Measurements from ENCODE around the gene LGI2. TPM values are rescaled to one million over a fixed set of nuclear protein-coding genes. Genes with fewer than 3 reads are reported as not detected.

LGI2 gene
- total RNA-seq, 1 experiment from 2014 or later = 12.2 TPM

DNA sequence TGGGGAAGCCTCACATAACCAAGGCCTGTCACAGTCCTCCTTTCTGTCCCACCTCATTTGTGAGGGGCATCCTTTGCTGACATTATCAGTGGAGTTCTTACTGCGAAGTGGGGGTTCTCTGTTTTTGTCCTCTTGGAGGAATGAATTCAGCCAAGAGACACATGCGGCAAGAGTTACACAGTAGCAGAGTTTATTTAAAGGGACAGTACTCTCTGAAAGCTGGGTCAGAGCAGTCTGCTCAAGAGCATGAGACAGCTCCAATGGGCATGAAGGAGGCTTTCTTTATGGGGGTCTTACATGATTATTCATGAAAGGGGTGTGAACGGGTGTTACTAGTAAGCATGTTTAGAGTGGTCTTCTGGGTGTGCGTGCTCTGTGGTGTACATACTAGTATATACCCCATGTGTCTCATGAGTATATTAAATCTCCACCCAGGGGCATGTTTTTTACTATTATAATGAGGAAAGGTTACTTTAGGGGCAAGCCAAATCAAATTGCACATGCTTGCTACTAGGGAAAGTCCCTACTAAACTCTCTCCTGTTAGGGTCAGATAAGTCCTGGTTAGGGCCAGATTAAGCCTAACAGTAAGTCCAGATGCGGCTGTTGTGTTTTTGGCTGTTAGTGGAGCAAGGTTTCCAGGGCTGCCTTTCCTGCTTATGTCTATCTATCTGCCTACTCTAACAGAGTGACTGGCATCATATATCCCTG is 19.8 kb upstream of the LGI2 start (continued):
- TF ChIP-seq MYBL2 (CRISPR knock-in tag; IDR thresholded peaks at IDR 0.05) (no peak), ZNF423 (CRISPR knock-in tag; IDR thresholded peaks at IDR 0.05) (no peak), CREB1 (CRISPR knock-in tag; IDR thresholded peaks at IDR 0.05) (no peak), HMGA2 (CRISPR knock-in tag; IDR thresholded peaks at IDR 0.05) (no peak), CBFB (CRISPR knock-in tag; IDR thresholded peaks at IDR 0.05; ENCODE audit: low read depth) (no peak), TP53 (CRISPR knock-in tag; IDR thresholded peaks at IDR 0.05) (no peak), NR2C2 (CRISPR knock-in tag; IDR thresholded peaks at IDR 0.05) (no peak), JUN (CRISPR knock-in tag; IDR thresholded peaks at IDR 0.05) (no peak), NFATC4 (CRISPR knock-in tag; IDR thresholded peaks at IDR 0.05) (no peak), TEAD4 (CRISPR knock-in tag; IDR thresholded peaks at IDR 0.05) (no peak), NFYB (CRISPR knock-in tag; conservative IDR thresholded peaks at IDR 0.05; ENCODE audit: low read depth) (no peak)
- TF ChIP-seq, protein P1, sequence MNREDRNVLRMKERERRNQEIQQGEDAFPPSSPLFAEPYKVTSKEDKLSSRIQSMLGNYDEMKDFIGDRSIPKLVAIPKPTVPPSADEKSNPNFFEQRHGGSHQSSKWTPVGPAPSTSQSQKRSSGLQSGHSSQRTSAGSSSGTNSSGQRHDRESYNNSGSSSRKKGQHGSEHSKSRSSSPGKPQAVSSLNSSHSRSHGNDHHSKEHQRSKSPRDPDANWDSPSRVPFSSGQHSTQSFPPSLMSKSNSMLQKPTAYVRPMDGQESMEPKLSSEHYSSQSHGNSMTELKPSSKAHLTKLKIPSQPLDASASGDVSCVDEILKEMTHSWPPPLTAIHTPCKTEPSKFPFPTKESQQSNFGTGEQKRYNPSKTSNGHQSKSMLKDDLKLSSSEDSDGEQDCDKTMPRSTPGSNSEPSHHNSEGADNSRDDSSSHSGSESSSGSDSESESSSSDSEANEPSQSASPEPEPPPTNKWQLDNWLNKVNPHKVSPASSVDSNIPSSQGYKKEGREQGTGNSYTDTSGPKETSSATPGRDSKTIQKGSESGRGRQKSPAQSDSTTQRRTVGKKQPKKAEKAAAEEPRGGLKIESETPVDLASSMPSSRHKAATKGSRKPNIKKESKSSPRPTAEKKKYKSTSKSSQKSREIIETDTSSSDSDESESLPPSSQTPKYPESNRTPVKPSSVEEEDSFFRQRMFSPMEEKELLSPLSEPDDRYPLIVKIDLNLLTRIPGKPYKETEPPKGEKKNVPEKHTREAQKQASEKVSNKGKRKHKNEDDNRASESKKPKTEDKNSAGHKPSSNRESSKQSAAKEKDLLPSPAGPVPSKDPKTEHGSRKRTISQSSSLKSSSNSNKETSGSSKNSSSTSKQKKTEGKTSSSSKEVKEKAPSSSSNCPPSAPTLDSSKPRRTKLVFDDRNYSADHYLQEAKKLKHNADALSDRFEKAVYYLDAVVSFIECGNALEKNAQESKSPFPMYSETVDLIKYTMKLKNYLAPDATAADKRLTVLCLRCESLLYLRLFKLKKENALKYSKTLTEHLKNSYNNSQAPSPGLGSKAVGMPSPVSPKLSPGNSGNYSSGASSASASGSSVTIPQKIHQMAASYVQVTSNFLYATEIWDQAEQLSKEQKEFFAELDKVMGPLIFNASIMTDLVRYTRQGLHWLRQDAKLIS (CRISPR knock-in tag; IDR thresholded peaks at IDR 0.05; ENCODE audit: borderline replicate concordance) = no peak
- TF ChIP-seq, protein P2, sequence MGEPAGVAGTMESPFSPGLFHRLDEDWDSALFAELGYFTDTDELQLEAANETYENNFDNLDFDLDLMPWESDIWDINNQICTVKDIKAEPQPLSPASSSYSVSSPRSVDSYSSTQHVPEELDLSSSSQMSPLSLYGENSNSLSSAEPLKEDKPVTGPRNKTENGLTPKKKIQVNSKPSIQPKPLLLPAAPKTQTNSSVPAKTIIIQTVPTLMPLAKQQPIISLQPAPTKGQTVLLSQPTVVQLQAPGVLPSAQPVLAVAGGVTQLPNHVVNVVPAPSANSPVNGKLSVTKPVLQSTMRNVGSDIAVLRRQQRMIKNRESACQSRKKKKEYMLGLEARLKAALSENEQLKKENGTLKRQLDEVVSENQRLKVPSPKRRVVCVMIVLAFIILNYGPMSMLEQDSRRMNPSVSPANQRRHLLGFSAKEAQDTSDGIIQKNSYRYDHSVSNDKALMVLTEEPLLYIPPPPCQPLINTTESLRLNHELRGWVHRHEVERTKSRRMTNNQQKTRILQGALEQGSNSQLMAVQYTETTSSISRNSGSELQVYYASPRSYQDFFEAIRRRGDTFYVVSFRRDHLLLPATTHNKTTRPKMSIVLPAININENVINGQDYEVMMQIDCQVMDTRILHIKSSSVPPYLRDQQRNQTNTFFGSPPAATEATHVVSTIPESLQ (CRISPR knock-in tag; IDR thresholded peaks at IDR 0.05) = no peak
- TF ChIP-seq, protein P3, sequence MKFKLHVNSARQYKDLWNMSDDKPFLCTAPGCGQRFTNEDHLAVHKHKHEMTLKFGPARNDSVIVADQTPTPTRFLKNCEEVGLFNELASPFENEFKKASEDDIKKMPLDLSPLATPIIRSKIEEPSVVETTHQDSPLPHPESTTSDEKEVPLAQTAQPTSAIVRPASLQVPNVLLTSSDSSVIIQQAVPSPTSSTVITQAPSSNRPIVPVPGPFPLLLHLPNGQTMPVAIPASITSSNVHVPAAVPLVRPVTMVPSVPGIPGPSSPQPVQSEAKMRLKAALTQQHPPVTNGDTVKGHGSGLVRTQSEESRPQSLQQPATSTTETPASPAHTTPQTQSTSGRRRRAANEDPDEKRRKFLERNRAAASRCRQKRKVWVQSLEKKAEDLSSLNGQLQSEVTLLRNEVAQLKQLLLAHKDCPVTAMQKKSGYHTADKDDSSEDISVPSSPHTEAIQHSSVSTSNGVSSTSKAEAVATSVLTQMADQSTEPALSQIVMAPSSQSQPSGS (CRISPR knock-in tag; IDR thresholded peaks at IDR 0.05; ENCODE audit: borderline replicate concordance, low read depth) = no peak

DNA sequence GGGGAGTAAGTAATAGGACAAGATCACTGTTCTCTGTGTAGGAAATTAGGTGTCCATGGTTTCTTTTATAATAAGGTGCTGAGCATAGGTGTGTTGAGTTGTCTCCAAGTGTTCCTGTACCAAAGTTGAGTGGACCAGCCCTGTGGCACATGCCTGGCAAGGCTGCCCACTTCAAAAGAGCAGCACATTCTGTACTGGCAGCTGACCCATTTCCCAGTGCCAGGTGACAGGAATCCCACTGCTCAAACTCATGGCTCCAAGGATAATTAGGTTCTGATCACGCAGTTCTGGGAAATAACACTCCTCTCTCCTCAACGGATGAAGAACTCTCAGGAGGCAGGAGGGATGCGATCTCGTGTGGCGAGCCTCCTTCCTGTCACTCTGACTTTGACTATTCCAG is 12.8 kb upstream of the LGI2 start:
- ATAC-seq = no peak
- TF ChIP-seq, protein P4, sequence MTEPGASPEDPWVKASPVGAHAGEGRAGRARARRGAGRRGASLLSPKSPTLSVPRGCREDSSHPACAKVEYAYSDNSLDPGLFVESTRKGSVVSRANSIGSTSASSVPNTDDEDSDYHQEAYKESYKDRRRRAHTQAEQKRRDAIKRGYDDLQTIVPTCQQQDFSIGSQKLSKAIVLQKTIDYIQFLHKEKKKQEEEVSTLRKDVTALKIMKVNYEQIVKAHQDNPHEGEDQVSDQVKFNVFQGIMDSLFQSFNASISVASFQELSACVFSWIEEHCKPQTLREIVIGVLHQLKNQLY (CRISPR knock-in tag; IDR thresholded peaks at IDR 0.05) = no peak
- TF ChIP-seq CREB1 (CRISPR knock-in tag; IDR thresholded peaks at IDR 0.05) (no peak), TP53 (CRISPR knock-in tag; IDR thresholded peaks at IDR 0.05) (no peak), RELA (CRISPR knock-in tag; IDR thresholded peaks at IDR 0.05; ENCODE audit: borderline replicate concordance) (no peak), RORB (CRISPR knock-in tag; IDR thresholded peaks at IDR 0.05) (no peak), OVOL2 (CRISPR knock-in tag; IDR thresholded peaks at IDR 0.05; ENCODE audit: borderline replicate concordance) (no peak)
- TF ChIP-seq, protein P5, sequence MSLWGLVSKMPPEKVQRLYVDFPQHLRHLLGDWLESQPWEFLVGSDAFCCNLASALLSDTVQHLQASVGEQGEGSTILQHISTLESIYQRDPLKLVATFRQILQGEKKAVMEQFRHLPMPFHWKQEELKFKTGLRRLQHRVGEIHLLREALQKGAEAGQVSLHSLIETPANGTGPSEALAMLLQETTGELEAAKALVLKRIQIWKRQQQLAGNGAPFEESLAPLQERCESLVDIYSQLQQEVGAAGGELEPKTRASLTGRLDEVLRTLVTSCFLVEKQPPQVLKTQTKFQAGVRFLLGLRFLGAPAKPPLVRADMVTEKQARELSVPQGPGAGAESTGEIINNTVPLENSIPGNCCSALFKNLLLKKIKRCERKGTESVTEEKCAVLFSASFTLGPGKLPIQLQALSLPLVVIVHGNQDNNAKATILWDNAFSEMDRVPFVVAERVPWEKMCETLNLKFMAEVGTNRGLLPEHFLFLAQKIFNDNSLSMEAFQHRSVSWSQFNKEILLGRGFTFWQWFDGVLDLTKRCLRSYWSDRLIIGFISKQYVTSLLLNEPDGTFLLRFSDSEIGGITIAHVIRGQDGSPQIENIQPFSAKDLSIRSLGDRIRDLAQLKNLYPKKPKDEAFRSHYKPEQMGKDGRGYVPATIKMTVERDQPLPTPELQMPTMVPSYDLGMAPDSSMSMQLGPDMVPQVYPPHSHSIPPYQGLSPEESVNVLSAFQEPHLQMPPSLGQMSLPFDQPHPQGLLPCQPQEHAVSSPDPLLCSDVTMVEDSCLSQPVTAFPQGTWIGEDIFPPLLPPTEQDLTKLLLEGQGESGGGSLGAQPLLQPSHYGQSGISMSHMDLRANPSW (CRISPR knock-in tag; conservative IDR thresholded peaks at IDR 0.05; ENCODE audit: low read depth) = no peak
- TF ChIP-seq, protein P6, sequence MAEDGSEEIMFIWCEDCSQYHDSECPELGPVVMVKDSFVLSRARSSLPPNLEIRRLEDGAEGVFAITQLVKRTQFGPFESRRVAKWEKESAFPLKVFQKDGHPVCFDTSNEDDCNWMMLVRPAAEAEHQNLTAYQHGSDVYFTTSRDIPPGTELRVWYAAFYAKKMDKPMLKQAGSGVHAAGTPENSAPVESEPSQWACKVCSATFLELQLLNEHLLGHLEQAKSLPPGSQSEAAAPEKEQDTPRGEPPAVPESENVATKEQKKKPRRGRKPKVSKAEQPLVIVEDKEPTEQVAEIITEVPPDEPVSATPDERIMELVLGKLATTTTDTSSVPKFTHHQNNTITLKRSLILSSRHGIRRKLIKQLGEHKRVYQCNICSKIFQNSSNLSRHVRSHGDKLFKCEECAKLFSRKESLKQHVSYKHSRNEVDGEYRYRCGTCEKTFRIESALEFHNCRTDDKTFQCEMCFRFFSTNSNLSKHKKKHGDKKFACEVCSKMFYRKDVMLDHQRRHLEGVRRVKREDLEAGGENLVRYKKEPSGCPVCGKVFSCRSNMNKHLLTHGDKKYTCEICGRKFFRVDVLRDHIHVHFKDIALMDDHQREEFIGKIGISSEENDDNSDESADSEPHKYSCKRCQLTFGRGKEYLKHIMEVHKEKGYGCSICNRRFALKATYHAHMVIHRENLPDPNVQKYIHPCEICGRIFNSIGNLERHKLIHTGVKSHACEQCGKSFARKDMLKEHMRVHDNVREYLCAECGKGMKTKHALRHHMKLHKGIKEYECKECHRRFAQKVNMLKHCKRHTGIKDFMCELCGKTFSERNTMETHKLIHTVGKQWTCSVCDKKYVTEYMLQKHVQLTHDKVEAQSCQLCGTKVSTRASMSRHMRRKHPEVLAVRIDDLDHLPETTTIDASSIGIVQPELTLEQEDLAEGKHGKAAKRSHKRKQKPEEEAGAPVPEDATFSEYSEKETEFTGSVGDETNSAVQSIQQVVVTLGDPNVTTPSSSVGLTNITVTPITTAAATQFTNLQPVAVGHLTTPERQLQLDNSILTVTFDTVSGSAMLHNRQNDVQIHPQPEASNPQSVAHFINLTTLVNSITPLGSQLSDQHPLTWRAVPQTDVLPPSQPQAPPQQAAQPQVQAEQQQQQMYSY (CRISPR knock-in tag; IDR thresholded peaks at IDR 0.05) = no peak
- peaks cover 8% of the 10 kb centered on the region for H3K4me1 Mint-ChIP-seq
- peaks cover 4% of the 10 kb centered on the region for H3K9me3 Mint-ChIP-seq
- POLR2A ChIA-PET = no interaction called here
- DNase-seq (ENCODE audit: low spot score) = no peak
- no peaks in the 10 kb centered on the region for H3K36me3 Mint-ChIP-seq
- CTCF ChIA-PET = no interaction called here
- no peak overlapping the region for H3K4me3 Mint-ChIP-seq
- H3K27me3 Mint-ChIP-seq (ENCODE audit: low read depth) = peaks cover 16% of the 10 kb centered on the region
- no peak overlapping the region for H3K27ac Mint-ChIP-seq
